AG10803 (cell line): ENCODE results near the gene ABCB6.

Experiments used
- DNase-seq: peaks from one replicate; pipeline ENCODE4 v3.0.0; 2010; ENCODE audit warnings: low read depth
- H3K4me3 ChIP-seq: 2 replicates; pipeline ENCODE4 v1.5.1; 2011; ENCODE audit warnings: mild to moderate bottlenecking, low read length, control low read depth
- TF ChIP-seq, protein P1 (sequence below): conservative IDR thresholded peaks from 2 replicates; pipeline ENCODE4 v1.5.1; 2011; ENCODE audit warnings: mild to moderate bottlenecking, low read length, control low read depth, inconsistent platforms

The ABCB6 gene

GRCh38 chr2:219218217-219218731 is 484 bp downstream of the ABCB6 start:
- TF ChIP-seq, protein P1, sequence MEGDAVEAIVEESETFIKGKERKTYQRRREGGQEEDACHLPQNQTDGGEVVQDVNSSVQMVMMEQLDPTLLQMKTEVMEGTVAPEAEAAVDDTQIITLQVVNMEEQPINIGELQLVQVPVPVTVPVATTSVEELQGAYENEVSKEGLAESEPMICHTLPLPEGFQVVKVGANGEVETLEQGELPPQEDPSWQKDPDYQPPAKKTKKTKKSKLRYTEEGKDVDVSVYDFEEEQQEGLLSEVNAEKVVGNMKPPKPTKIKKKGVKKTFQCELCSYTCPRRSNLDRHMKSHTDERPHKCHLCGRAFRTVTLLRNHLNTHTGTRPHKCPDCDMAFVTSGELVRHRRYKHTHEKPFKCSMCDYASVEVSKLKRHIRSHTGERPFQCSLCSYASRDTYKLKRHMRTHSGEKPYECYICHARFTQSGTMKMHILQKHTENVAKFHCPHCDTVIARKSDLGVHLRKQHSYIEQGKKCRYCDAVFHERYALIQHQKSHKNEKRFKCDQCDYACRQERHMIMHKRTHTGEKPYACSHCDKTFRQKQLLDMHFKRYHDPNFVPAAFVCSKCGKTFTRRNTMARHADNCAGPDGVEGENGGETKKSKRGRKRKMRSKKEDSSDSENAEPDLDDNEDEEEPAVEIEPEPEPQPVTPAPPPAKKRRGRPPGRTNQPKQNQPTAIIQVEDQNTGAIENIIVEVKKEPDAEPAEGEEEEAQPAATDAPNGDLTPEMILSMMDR: no peak
- DNase-seq: peak; percentile 74
- peak overlapping the region; percentile 68 for H3K4me3 ChIP-seq

DNA sequence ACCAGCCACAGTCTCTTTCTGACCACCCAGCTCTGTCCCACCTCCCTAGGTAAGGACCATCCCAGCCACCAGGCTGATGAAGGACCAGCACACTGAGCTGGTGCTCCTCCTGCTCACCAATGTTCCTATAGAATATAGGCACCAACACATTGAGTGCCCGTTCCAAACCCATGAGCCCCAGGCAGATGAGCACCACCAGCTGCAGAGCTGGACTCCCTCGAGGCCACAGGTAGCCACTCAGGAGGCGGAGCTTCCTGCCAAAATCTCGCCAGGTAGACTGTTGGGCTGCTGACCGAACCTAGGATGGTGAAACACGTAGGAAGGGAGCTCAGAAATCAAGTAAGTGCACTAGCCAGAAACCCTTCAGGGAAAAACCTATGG is 2.2 kb downstream of the ABCB6 start:
- TF ChIP-seq, protein P1: no peak
- H3K4me3 ChIP-seq: no peak overlapping the region
- DNase-seq: no peak

GRCh38 chr2:219215871-219216534 is 2.8 kb downstream of the ABCB6 start:
- H3K4me3 ChIP-seq: no peak overlapping the region
- no peak for DNase-seq
- TF ChIP-seq, protein P1: no peak

DNA sequence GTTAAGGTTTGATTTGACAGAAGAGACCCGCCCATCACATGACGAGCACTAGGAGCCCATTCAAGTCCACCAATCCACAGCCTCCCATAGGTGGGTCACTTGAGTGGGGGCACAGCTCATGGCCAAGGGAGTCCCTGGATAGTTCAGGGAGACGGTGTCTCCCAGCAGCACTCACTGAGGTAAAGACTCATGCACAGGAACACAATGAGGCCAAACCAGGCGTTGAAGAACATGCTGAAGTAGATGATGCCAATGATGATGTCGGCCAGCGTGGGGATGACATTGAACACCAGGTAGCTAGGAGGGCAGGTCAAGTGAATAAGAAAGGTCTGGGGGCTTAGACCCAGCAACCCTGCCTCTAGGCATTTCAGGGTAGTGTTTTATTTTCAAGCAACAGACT is 4.0 kb downstream of the ABCB6 start:
- no peak for DNase-seq
- no peak overlapping the region for H3K4me3 ChIP-seq
- TF ChIP-seq, protein P1: no peak

- TF ChIP-seq, protein P1: no peak
- H3K4me3 ChIP-seq: no peak overlapping the region
- no peak for DNase-seq
These were observed 4.6 kb downstream of the ABCB6 start for GRCh38 chr2:219214141-219214540.

DNA sequence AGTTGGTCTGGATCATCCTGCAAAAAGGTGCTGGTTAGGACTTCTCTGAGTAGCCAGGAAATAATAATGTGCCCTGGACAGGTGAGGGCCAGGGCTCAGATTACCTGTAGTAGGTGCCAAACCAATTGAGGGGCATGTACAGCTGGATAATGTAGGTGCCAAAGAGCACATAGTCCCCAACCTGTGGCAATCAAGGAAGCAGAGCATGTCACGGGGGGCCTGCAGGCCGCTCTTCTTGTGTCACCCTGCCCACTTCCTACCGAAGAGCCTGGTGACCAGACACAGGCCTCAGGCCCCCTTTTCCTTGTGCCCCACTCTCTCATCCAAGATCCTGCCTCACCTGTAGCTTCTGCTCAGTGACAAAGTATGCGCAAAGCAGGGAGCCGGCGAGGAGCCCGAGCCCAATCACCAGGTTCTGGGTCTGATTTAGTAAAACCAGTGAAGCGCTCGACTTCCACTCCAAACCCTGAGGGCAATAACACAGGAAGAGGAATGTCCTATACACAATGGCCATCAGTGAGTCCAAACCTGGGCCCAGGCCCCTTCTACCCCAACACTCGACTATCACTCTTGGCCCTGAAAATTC is 5.2 kb downstream of the ABCB6 start:
- no peak overlapping the region for H3K4me3 ChIP-seq
- TF ChIP-seq, protein P1: no peak
- DNase-seq: no peak

DNA sequence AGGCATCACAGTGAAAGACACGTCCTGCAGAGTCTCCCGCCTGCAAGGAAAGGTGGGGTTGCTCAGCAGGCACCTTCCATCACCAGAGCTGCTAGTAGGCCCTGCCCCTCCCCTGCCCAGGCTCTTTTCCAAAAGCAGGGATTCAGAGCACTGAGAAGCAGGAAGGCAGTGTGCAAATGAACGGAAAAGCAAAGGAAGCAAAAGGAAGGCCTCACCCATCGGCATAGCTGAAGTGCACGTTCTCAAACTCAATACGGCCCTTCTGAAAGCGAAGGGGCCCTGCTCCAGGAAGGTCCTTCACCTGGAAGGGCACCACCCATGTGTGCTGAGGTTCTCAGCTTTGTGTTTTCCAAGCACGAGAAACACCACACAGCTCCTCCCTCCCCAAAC is 5.7 kb downstream of the ABCB6 start:
- no peak for DNase-seq
- TF ChIP-seq, protein P1: no peak
- H3K4me3 ChIP-seq: no peak overlapping the region
